Esophagus squamous epithelium (tissue), 4 donors: Measurements from ENCODE around the gene OSBPL9.

ENCODE experiments used
- POLR2A ChIP-seq, 4 donors: fragments of 450-650 bp; IDR thresholded peaks; one replicate each; pipeline ENCODE4 v1.6.1; 2017; ENCODE audit warnings: antibody characterized with exemption in 4 of 4, mild to moderate bottlenecking in 4 of 4, moderate library complexity in 3 of 4
- TF ChIP-seq, protein P1 (sequence below), 6 experiments: fragments of 450-650 bp in 4 of 6; fragments of 200-600 bp in 2 of 6; sonication (generic) in 2 of 6; IDR thresholded peaks; one replicate each; pipeline ENCODE4 v1.5.1; 2016 to 2019; ENCODE audit warnings: antibody characterized with exemption in 6 of 6, mild to moderate bottlenecking in 4 of 6, moderate library complexity in 4 of 6

DNA sequence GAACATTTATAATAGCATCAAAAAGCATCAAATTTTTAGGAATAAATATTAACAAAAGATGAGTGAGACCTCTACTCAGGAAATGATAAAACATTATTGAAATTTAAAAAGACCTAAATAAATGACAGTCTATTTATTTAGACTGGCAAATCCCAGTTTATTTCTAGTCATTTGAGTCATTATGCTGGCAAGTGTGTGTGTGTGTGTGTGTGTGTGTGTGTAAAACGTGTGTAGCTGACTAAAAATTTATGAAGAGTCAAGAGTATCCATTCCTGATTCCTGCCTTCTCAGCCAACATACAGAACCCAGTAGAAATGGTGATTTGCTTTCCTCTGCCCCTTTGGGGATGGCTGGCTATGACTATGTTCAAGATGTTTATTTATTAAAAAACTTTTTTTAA lies 46.2 kb downstream of the OSBPL9 start:
- TF ChIP-seq, protein P1, sequence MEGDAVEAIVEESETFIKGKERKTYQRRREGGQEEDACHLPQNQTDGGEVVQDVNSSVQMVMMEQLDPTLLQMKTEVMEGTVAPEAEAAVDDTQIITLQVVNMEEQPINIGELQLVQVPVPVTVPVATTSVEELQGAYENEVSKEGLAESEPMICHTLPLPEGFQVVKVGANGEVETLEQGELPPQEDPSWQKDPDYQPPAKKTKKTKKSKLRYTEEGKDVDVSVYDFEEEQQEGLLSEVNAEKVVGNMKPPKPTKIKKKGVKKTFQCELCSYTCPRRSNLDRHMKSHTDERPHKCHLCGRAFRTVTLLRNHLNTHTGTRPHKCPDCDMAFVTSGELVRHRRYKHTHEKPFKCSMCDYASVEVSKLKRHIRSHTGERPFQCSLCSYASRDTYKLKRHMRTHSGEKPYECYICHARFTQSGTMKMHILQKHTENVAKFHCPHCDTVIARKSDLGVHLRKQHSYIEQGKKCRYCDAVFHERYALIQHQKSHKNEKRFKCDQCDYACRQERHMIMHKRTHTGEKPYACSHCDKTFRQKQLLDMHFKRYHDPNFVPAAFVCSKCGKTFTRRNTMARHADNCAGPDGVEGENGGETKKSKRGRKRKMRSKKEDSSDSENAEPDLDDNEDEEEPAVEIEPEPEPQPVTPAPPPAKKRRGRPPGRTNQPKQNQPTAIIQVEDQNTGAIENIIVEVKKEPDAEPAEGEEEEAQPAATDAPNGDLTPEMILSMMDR (IDR thresholded peaks at IDR 0.05) = no peak
- no peak for TF ChIP-seq POLR2A (IDR thresholded peaks at IDR 0.05)
